Stimulated activated CD4-positive, alpha-beta T cell treated with anti-CD3 and anti-CD28 coated beads, Interleukin-2, amount 100 ng/mL, for 24 hours (primary cell): Measurements from ENCODE around the gene ARHGEF28.

Experiments used
- DNase-seq, 2 donors: peaks; one replicate each; pipeline ENCODE4 v3.0.0-alpha.2; 2020

ARHGEF28 gene

DNA sequence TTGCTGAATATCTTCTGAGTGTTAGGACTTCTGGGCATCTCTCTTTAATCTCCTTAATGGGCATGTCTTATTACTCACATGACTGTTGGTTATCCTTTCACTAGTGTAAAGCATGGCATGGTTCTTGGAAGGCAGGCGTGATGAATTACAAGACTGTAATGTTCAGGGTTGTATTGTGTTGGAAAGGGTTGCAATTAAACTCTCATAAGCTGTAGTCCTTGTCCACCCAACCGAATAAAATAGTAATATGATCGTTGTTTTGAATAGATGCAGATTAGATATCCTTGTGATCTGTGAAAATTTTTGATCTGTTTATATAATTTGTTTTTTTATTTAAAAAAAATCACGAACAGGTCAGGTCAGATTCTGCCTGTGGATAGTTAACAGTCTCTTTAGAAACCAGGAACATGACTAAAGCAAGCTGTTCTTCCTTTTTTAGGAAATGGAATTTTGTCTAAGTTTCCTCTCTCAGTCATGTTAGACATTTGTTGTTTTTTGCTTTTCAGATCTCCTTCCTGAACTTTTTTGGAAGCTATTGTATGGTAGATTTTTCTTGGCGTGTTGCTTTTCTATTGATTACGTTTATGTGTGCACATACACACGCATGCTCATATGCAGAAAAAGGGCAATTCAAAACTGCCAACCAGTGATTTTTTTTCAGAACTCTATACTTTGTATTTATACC, 121.8 kb downstream of the ARHGEF28 start:
- DNase-seq: no peak

DNA sequence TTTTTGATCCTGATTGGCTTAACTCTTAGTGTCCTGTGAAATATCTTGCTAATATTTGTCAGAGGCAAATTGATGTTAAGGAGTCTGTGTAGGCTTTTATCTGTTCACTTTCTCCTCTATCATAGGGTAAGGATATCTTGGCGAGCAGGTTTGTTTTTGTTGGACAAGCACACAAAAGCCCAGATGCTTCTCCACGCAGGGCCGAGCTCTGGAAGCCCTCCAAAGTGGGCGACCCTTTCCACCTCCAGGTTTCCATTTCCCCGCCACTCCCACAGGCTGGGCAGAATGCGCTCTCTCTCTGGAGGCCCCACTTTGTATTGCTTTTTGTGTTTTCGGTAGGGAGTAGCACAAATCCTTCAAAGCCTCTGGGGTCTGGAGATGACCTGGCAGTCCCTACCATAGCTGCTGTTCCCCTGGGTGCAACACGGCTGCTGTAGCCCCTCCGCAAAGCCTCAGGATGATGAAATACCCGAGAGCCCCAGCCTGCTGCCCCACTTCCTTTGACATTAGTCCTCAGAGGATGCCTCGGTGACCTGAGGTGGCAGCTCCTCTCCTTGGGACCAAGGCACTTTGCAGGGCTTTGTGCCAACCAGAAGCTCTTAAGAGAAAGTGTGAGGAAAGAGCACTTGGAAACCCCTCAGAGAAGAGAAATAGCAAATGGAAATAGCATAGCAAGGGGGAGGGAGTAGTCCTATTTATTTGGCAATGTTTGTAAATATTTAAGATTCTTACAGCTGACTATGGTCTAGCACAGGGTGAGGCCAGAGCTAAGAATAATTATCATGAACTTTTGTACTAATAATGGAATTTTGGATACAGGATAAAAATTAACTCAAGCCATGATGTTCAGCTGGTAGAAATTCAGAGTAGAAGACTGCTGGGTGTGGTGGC, 122.8 kb downstream of the ARHGEF28 start:
- DNase-seq: no peak

DNA sequence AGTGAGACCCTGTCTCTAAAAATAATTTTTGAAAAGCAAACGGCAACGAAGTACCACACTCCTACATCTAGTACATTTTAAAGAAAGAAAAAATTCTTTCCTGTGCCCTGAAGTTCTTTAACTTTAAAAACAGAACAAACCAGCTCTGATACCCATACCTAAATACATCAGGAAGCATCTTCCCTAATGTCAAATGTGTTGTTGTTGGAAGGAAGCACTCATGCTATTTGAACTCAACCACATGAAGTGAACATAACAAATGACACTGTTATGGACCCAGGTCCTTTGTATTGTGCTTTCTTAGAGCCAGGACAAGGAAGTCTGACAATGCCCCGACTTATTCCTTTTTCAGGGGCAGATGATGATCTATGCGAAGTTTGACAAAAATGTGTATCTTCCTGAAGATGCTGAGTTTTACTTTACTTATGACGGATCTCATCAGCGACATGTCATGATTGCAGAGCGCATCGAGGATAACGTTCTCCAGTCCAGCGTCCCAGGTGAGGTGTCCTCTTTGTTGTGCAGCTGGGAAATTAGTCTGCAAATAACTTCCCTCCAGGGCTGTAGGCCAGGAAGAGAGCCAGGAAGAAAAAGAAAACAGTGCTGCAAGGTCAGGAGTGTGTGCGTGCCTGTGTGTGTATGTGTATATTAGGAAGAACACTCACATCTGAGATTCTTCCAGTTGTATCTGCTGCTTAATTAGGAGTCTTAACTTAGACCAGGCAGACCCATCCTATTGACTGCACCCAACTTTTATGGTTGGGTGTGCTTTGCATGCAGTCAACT, 123.7 kb downstream of the ARHGEF28 start:
- DNase-seq: no peak

DNA sequence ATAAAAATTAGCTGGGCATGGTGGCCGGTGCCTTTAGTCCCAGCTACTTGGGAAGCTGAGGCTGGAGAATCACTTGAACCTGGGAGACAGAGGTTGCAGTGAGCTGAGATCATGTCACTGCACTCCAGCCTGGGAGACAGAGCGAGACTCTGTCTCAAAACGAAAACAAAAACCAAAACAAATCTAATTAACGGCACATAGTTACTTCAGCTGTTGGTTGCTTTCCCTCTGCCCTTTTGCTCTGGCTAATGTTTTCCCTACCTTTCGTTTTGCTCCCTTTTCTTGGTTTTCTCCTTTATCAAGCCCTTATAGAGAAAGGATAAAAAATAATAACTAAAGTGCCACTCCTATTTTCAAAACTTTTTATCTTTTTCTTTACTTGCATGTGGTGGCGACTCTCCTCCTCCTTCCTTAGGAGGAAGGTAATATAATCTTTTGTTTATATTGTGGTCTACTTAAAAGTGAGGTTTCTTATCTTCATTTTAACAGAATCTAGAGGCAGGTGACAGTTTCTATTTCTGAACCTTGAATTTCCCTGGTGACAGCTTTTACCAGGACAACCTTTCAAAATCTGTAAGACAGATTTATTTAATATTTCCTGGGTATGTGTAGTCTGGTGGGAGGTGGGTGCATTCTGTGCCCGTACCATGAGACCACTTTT, 125.4 kb downstream of the ARHGEF28 start:
- no peak for DNase-seq

DNA sequence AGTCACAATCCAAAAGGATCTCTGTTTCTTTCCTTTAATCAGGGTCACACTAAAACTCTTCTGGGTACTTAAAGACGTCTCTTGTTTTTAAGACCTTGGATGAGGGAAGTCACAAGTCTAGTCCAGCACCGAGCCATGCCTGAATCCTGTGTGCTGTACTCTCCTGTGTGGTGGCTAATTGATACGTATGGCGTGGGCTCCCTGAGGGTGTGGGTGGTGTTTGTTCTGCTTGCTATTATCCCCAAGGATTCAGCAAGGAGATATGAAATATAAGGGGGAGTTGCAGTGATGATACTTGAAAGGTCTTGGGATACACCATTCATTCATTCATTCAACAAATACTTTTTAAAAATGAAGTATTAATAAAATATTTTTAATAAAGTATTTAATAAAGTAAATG, 128.3 kb downstream of the ARHGEF28 start:
- no peak for DNase-seq

DNA sequence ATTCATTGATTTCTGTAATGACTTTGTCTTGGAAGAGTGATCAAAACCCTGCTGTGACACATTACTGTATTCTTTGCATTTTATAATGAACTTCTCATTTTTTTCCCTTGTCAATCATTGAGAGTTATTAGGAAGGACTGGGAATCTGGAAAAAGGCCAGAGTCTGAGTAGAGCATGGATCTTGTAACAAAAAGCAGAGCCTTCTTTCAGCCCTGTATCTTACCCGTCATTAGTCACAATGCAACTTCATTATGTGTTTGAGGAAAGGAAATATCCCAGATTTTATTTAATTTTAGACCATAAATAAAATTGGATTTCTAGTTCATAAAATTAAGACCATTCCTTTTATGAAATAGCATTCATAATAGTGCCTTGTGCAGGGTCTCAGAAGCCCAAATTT, 131.4 kb downstream of the ARHGEF28 start:
- DNase-seq: no peak

DNA sequence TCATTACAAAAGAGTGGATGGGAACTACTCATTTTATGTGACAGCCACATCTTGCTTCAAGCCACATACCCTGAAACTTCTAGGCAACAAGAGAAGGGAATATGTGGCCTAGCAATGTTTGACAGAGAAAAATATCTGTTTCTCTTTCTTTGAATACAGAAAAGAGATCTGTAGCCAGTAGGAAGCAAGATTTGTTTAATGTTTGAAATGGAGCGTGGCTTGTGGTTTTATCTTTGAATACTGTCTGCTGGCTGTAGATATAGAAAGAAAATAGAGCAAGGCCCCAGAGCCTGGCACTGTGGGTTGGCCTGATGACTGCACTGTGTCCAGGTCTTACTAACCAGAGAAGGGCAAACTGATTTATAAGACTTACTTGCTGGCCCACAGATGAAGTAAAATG, 133.8 kb downstream of the ARHGEF28 start:
- no peak for DNase-seq

DNA sequence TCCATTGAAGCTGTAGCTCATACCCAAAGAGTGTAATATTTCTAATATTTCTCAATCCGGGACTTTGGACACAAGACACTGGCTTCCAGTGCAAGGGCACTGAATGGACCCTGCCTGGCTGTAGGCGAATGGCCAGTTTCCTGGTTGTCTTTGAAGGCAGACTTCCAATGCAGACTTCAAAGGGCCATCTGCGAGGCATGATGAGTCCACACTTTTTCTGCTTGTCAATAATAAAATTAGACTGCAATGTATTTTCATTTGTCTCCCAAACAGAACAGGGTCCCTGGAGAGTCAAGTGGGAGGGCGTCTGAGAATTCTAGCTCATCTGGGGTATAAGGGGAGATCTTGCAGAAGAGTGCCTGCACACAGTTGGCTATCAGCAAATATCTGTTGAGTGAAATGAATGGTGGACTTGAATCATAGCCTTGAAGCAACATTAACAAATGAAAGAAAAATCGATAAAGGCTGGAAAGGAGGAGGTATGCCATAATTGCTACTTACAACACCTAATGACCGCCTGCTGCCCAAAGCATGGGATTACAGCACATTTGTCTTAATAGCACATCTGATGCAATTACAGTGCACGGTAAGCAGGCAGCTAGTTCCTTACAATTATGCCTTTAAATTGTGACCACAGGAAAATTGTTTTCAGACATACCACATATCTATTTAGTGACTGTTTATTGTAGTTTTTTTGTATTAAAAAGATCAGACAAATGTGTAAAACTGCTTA, 137.5 kb downstream of the ARHGEF28 start:
- DNase-seq: no peak

DNA sequence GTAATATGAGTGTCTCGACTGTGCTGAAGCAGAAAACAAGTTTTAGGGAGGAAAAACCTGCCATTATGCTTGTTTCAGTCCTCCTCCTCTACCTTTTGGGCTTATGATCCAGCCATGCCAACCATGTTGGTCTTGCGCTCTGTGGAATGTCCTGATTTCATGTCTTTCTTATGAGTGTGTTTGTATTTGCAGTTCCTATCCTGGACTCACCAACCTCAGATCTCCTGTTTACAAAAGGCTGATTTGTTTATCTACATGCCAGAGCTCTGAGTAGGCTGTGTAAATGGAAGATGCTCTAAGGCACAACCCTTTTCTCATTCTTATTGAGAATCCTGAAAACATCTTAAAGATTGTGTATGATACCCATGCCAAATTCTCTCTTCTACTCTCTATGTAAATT, 138.6 kb downstream of the ARHGEF28 start:
- DNase-seq: no peak

DNA sequence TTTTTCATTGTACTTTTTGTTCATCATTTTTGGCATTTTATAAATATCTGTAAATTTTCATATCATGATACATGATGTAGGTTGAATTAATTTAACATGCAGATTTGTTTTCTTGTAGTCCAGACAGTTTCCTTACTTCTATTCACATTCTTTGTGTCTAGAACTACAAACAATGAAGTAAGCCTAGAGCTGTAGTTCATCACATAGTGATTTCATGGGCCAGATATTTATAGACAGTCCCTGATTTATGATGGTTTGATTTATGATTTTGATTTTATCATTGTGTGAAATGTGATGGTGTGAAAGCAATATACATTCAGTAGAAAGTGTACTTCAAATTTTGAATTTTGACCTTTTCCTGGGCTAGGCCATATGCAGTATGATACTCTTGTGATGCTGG, 139.0 kb downstream of the ARHGEF28 start:
- DNase-seq: no peak

DNA sequence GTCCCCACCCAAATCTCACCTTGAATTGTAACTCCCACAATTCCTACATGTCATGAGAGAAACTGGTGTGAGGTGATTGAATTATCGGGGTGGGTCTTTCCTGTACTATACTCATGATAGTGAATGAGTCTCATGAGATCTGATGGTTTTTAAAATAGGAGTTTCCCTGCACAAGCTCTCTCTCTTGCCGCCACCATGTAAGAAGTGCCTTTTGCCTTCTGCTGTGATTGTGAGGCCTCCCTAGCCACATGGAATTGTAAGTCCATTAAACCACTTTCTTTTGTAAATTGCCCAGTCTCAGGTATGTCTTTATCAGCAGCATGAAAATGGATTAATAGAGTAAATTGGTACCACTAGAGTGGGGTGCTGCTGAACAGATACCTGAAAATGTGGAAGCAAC, 140.9 kb downstream of the ARHGEF28 start:
- no peak for DNase-seq

DNA sequence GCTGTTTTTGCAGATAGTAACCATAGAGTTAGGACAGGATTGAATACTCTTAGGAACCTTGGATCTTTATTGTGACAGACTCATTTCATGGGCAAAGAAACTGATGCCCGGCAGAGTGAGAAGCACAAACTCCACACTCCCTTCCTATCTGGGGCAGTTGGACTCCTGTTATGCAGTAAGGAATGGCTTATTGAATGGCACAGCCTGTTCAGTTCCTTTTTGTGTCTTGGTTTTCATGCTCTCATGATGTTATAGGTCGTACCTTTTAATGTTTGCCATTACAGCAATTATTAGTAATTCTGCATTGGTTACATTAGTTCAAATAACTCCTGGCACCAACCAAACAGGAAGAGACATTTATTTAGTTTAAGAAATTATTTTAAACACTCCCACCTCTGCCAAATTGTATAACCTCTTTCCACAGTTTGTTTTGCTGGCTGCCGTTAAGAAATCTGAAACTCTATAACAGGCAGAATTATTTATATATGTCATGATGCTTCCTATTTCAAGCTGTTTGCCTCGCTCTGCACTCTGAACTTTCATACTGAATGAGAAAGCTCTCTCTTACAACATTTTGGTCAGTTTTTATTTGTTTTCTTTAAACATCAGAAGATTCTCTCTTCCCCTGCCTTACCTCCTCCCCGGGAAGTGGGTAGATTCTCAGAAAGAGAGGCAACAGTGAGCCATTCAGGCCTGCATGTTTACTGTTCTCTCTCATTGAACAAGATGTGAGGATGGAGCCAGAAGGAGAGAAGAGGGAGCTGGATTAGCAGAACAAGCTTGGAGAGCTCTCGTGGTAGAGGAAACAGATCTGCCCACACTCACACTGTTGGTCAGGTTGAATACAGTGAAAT, 144.4 kb downstream of the ARHGEF28 start:
- no peak for DNase-seq

DNA sequence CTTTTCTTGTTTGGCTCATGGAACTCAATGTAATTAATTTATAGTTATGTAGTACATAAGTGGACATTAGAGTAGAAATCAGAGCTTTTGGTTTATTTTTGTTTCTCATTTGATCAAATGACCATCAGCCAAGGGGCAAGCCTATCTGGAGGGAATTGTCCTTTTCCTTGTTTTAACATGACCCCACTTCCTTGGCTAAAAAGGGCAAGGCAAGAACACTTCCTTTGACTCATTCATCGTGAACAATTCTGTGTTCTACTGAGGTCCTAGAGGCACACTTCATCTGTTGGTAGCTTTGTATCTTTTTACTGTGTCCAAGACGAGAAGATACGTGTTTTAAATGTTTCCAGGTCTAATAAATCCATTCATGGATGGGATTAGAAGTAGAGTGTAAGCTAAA, 148.9 kb downstream of the ARHGEF28 start:
- no peak for DNase-seq

DNA sequence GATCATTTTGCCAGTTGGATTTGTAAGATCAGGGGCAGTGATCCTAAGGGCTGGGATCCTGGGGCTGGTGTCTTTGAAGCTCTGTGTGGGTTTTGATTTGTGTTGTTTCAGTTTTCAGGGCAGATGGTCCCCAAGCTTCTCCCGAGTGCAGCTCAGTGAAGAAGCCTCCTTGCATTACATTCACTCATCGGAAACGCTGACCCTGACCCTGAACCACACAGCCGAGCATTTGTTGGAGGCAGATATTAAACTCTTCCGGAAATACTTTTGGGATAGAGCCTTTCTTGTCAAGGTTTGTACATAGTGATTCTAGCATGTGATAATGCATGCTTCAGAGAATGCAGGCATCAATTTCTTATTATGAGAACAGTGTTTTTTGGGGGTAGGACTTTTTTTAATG, 150.4 kb downstream of the ARHGEF28 start:
- DNase-seq: no peak

DNA sequence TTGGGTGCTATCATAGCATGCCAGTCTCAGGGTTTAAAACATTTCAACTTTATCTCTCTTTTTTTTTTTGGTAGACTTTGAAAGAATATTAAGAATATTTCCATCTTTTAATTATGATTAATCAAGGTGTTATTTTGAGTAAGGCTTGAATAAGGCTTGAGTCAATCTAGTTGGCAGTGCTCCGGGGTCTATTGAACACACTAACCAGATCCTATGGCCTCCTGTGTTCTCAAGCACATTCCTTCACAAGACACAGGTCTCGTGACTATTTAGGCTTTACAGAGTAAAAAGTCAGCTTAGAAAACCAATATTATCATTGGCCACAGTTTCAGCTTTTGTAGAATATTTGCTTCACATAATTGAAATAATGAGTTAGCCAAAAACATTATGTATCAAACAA, 151.2 kb downstream of the ARHGEF28 start:
- DNase-seq: no peak

DNA sequence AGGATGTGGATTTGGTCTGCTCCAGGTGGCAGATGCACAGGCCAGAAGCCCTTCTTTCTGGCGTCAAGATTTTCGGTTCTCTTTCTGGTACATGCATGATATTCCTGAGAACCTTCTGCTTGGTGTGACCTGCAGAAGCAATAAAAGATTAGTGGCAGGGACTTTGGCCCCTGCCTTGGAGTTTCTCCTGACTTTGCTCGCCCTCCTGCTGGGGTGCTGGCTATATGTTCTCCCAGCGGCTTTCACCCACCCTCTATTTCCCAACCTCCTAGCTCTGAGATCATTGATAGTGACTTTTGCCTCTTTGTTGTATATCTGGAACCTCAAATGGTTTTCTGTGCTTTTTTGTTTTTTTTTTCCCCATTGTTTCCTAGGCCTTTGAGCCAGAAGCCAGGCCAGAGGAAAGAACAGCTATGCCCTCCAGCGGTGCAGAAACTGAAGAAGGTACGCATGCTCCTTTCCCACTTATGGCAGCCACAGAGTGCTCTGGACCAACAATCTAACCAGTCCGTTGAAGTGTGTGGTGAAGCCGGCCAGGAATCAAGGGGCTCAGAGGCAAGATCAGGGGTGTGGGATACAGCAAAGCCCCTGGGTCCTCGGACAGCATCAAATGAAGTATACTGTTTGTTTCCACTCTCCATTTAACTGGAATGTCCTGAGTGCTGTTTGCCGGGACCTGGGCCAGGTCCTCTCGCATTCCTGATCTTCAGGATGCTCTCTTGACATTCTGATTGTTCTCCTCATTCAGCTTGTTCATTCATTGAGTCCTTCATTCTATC, 154.5 kb downstream of the ARHGEF28 start:
- DNase-seq: no peak

DNA sequence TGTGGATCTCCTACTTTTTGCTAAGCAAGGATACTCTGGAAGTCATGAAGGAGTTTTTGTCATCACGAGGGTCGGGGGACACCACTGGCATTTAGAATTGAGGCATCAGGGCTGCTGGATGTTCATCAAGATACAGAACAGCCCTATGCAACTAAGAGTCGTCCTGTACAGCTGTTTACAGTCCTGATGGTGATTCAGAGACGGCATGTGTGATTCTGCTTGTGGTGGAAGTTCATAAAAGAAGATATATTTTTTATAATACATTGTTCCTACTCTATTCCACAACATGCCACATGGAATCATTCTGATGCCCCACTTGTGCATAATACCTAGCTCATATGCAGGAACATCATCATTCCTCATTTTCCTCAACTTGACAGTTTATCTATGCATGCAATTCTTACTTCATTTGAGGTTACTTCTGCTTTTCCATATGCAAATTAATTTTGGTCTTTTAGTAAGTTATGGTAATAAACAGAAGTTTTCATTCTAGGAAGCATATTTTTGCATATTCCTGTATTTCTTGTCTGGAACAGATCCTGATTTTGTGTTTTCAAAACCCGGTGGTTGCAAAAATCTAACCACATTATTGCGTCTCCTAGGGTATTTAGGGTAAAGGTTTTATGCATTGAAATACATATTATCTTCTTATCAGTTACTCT, 155.2 kb downstream of the ARHGEF28 start:
- DNase-seq: no peak

DNA sequence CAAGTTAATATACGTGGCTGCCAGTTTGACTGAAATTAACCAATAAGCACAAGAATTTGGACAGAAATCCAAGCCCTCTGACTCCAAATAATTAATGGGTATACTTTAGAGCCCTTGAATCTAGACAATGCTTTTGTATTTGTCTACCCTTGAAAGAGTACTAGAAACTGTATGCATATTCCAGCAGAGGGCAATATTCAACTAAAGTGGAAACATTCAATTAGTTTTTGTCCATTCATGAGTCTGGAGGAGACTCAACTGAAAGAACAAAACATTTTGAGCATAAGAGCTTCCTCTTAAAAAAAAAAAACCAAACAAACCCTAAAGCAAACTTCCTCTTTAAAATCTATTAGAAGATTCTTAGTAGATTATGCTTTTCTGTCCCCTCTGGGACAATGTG, 157.8 kb downstream of the ARHGEF28 start:
- no peak for DNase-seq

DNA sequence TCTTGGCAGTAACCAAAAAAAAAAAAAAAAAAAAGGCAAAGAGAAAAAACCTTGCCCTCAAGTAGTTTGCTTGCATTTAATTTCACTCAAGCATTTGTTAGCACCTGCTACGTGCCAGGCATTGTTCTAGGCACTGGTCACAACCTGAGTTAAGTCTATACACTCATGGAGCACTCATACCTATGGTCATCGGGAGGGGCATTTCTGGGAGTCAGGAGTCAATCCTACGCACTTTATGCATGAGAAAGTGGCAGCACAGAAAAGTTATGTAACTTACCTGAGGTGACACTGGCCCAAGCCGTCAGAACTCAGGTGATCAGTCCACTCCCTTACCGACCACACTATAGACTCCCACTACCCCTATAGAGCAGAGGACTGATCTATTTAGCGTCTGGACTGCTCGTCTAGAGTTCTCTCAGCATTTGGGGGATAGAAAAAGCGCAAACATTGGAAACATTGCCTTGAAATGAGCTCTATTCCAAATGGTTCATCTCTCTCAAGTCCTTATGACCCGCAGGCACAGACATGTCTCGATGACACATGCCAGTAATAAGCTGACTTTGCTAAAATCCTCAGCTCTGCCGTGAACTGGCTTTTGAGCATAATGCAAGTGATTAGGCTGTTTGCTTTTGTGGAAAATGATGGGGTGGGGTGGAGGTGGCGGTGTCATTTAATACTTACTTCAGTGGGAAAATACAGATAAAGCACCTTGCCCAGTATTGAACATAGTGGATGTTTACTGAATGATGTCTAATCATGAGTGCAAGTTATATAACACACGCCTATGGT, 160.2 kb downstream of the ARHGEF28 start:
- DNase-seq: no peak
